Stimulated activated CD4-positive, alpha-beta T cell treated with anti-CD3 and anti-CD28 coated beads, Interleukin-15, amount 100 ng/mL, for 48 hours (primary cell): ENCODE results near the gene NBEAL1.
"Not testable (repeated sequence)": the region's sequence is repeated elsewhere in the genome, so short reads cannot be mapped to it uniquely, and the experiment has no call there.

Experiments used
- DNase-seq, 2 donors: peaks; one replicate each; pipeline ENCODE4 v3.0.0-alpha.2; 2020; ENCODE audit warnings: low read depth in 2 of 2

The NBEAL1 gene

DNA sequence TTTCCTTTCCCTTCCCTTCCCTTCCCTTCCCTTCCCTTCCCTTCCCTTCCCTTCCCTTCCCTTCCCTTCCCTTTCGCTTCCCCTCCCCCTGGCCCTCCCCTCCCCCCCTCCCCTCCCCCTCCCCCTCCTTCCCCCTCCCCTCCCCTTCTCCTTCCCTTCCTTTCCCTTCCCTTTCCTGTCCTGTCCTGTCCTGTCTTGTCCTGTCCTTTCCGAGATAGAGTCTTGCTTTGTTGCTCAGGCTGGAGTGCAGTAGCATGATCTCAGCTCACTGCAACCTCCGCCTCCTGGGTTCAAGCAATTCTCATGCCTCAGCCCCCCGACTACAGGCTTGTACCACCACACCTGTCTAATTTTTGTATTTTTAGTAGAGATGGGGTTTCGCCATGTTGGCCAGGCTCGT, 24.5 kb downstream of the NBEAL1 start:
- not testable (repeated sequence) for DNase-seq

DNA sequence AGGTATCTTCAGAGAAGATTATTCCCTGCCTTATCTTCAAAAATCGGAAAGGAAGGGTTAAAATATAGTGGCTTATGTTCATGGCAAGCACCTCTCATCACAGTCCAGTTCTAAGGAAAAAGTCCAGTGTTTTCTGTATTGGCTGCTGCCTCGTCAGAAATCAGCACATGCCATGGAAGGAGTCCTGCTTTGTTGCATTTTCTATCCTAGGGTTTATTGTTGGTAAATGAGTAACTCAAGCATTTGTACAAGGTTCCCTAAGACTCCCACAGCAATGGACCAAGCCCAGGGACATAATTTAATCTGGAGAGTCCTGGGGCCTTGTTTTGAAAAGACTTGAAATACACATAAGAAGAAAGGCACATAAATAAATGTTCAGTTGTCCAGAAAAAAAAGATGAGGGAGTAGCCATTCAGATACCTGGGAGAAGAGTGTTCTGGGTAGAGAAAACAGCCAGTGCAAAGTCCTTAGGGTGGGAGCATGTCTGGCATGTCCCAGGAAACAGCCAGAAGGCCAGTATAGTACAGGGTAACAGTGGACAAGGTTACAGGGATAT, 26.4 kb downstream of the NBEAL1 start:
- DNase-seq: no peak

DNA sequence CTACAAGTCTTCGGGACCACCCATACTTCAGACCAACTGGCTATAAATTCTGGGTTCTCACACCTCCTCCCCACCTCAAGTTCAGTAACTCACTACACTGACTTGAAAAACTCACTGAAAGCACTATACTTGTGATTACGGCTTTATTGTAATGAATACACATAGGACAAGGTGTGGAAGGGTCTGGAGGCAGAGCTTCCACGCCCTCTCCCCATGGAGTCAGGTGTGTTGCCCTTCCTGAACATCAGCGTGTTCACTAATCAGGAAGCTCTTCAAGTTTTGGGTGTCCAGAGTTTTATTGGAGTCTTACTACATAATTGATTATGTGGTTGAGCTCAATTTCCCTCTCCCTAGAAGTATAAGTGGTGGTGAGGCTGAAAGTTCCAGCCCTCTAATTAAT, 27.5 kb downstream of the NBEAL1 start:
- DNase-seq: no peak

DNA sequence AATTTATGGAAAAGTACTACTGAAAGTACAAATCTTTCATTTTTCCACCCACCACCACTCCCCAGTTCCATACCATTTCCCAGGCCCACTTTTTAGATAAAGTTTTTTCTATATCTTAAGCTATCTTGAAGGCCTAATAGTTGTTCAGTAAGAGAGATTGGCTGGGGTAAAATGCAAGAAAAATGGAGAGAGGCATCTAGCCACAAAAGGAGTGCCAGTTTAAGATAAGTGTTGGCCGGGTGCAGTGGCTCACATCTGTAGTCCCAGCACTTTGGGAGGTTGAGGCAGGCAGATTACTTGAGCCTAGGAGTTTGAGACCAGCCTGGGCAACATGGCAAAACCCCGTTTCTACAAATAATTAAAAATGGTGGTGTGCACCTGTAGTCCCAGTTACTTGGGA, 28.6 kb downstream of the NBEAL1 start:
- no peak for DNase-seq

DNA sequence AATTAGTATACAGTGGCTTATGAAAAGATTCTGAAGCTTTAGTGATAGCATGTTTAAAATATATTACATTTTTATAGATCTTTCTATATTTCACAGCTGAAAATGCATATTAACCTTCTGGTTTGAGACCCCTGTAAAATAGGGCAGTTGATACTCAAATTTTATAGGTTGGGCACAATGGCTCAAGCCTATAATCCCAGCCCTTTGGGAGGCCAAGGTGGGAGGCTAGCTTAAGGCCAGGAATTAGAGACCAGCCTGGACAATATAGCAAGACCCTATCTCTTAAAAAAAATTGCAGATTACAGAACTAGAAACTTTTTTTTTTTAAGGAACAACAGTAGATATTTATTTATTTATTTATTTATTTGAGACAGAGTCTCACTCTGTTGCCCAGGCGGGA, 31.2 kb downstream of the NBEAL1 start:
- DNase-seq: no peak

DNA sequence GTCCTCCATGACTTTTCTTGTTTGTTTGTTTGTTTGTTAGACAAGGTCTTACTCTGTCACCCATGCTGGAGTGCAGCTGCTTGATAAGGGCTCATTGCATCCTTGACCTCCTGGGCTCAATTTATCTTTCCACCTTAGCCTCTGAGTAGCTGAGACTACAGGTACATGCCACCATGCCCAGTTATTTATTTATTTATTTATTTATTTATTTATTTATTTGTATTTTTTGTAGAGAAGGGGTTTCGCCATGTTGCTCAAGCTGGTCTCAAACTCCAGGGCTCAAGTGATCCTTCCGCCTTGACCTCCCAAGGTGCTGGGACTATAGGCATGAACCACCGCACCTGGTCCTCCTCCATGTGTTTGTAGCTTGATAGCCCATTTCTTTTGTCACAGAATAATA, 37.9 kb downstream of the NBEAL1 start:
- no peak for DNase-seq

DNA sequence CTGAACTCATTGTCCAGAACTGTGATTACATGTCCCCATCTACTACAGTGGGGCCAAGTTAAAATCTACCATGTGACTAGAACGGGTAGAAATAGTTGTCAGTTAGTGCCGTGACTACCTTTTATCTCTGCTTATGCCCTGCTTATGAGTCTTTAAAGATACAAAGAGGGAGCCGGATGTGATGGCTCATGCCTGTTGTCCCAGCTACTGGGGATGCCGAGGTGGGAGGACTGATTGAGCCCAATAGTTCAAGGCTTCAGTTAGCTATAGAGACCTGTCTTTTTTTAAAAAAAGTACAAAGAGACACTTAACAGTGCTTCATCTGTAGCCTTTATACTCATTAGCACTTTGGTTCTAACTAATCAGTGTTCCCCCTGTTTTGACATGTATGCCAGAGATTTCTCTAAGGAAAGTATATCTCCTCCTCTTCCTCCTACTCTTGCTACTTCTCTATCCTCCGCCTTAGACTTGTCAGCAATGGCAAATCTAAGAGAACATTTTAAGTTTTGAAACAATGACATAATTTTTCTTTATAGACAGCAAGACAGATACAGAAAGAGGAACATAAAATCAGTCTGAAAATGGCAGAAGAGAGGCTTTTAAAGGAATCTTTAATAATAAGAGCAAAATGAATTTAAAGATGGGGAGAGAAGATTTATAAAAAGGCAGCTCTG, 45.0 kb downstream of the NBEAL1 start:
- no peak for DNase-seq

DNA sequence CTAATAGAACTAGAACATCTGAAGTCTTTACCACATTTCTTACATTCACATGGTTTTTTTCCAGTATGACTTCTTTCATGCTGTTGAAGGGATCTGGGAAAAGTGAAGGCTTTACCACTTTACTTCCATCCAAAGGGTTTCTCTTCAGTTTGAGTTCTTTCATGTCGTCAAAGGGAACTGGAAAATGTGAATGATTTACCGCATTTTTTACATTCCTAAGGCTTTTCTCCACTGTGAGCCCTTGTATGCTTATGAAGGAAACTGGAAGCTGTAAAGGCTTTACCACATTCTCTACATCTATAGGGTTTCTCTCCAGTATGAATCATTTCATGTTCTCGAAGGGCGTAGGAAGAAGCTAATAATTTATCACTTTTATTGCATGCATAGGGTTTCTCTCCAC, 46.7 kb downstream of the NBEAL1 start:
- no peak for DNase-seq

DNA sequence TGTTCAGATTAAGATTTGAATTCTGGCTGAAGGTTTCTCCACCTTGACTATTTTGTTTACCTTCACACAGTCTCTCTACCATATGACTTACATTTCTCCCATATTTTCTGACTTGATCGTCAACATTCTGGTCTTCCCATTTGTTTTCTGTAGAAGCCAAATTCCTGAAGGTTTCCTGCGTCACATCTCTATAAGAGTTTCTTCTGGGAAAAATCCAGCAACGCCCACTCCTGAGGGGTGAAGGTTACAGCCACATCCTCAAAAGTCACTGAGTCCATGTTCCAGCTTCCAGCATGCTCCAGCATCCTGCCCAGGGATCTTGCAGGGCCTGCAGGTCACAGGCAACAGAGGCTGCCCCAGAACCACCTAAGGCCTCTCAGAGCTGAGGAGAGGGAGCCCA, 47.5 kb downstream of the NBEAL1 start:
- DNase-seq: no peak

DNA sequence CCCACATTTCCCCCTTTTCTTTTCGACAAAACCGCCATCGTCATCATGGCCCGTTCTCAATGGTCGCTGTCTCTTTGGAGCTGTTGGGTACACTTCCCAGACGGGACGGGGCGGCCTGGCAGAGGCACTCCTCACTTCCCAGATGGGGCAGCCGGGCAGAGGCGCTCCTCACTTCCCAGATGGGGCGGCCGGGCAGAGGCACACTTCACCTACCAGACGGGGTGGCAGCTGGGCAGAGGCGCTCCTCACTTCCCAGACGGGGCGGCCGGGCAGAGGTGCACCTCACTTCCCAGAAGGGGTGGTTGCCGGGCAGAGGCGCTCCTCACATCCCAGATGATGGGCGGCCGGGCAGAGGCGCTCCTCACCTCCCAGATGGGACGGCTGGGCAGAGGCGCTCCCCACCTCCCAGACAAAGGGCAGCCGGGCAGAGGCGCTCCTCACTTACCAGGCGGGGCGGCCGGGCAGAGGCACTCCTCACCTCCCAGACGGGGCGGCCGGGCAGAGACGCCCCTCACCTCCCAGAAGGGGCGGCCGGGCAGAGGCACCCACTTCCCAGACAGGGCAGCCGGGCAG, 51.9 kb downstream of the NBEAL1 start:
- DNase-seq: not testable (repeated sequence)

DNA sequence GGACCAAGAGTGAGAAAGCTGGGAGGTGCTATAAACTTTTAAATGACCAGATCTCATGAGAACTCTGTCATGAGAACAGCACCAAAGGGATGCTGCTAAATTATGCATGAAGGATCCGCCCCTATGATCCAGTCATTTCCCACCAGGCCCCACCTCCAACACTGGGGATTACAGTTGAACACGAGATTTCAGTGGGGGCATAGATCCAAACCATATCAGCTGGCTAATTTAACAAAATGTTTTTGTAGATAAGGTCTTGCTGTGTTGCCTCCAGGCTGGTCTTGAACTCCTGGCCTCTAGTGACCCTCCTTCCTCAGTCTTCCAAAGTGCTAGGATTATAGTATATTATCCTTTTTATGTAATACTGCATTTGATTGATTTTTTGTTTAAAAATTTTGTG, 56.0 kb downstream of the NBEAL1 start:
- DNase-seq: no peak

DNA sequence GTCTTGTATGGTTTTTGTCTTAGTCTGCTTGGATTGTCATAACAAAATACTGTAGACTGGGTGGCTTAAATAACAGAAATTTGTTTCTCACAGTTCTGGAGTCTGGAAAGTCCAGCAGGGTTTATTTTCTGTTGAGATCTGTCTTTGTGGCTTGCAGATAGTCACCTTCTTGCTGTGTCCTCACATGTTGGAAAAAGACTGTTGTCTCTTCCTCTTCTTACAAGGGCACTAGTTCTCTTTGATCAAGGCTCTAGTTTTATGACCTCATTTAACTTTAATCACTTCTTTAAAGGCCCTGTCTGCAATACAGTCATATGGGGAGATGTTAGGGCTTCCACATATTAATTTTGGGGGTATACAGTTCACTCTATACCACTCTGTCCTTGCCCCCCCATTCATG, 56.5 kb downstream of the NBEAL1 start:
- DNase-seq: no peak

DNA sequence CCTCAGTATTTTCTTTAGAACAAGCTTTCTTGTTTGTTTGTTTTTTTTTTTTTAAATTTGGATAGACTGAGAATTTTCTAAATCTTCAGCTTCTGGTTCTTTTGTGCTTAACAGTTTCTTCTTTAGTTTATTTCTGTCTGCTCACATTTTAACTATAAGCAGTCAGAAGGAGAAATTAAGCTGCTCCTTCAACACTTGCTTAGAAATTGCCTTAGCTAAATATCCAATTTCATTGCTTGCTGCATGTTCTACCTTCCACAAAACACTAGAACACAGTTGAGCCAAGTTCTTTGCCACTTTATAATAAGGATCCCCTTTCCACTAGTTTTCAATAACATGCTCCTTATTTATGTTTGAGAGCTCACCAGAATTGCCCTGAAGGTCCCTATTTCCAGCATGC, 57.7 kb downstream of the NBEAL1 start:
- DNase-seq: no peak

DNA sequence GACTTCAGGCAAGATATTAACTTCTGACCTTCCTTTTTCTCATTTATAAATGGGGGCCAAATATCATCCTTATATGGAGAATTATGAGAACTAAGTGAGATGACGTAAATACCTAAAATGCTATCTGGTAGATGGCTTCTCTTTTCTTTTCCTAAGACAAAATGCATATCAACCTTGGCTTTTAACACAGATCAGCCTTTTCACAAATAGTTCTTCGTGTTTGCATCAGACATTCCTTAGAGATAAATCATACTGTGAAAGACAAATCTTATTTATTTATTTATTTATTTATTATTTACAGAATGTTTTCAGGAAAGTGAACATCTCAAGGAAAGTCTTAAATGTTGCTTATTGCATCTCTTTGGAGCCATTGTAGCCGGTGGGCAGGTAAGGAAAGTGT, 62.8 kb downstream of the NBEAL1 start:
- no peak for DNase-seq

DNA sequence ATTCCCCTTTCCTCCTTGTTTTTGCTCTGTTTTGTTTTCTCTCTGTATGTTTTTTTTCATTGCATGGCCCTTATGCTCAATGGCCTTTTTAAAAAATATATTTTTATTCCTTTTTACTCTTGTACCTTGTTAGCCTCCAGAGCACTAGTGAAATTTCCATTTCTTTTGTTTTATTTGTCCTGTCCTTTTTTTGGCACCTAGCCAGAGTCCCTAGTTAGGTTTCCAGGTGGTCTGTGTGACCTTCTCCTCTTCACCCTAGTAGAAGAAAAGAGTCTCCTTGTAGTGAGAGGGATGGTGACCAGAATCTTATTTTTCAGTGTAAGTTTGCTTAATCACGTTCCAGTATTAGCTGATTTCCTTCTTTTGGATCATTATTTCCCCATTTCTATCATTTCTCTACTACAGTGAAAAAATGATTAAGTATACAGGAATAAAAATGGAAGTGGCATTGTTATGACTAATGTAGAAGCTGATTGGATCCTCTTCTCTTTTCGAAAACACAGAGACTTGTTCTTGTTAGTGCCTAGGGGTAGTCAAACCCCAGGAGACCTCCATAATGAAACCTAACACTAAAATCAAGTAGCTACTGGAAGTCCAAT, 65.9 kb downstream of the NBEAL1 start:
- no peak for DNase-seq

DNA sequence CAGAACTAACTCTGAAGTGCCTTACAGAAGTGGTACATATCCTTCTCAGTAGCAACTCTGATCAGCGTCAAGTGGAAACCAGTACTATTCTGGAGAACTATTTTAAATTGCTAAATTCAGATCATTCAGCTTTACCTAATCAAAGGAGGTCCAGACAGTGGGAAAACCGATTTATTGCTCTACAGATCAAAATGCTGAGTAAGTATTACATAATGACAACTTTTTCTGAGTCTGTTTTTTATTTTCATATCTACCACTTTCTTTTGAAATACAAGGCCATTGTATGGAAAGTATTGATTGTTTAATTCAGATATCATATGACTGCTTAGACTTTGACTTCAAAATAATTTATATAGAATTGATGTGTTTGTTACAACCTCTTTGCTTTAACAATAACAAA, 68.7 kb downstream of the NBEAL1 start:
- no peak for DNase-seq

DNA sequence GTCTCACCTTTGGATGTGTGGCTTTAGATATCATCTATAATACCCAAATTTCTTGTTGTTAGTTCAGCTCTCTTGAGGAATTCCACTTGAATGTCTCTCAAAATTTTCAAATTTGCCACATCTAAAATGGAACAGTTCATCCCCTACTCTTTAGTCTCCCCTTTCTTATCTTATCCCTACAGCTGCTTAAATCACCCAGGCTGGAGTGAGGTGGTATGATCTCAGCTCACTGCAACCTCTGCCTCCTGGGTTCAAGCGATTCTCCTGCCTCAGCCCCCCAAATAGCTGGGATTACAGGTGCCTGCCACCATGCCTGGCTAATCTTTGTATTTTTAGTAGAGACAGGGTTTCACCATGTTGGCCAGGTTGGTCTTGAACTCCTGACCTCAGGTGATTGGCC, 71.7 kb downstream of the NBEAL1 start:
- not testable (repeated sequence) for DNase-seq

DNA sequence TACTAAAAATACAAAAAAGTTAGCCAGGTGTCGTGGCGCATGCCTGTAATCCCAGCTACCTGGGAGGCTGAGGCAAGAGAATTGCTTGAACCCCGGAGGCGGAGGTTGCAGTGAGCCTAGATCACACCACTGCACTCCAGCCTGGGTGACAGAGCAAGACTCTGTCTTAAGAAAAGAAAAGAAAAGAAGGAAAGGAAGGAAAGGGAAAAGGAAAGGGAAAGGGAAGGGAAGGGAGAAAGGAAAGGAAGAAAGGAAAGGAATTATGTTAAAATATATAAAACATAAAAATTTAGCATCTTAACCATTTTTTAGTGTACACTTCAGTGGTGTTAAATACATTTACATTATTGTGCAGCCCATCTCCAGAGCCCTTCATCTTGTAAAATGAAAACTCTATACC, 76.0 kb downstream of the NBEAL1 start:
- DNase-seq: not testable (repeated sequence)

DNA sequence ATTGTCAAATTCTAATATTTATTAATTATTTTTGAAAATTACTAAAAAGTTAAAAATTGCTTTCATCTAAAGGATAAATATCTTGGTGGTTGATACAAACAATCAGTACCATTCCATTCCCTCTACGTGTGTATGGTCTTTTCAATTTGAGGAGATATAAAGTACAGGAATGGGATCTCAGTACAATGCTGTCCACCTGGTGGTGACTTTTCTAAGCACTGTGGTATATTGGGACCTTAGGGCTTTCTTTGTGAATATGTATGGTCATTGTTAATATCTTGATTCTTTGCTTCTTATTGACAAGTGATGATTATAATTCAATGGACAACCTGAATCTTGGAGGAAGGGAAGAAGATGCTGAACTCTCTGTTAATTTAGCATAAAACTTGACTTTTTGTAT, 83.1 kb downstream of the NBEAL1 start:
- no peak for DNase-seq

DNA sequence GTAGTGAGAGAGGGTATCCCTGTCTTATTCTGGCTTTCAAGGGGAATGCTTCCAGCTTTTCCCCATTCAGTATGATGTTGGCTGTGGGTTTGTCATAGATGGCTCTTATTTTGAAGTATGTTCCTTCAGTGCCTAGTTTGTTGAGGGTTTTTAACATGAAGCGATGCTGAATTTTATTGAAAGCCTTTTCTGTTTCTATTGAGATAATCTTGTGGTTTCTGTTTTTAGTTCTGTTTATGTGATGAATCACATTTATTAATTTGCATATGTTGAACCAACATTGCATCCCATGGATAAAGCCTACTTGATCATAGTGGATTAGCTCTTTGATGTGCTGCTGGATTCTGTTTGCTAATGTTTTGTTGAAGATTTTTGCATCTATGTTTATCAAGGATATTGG, 87.7 kb downstream of the NBEAL1 start:
- DNase-seq: not testable (repeated sequence)

DNA sequence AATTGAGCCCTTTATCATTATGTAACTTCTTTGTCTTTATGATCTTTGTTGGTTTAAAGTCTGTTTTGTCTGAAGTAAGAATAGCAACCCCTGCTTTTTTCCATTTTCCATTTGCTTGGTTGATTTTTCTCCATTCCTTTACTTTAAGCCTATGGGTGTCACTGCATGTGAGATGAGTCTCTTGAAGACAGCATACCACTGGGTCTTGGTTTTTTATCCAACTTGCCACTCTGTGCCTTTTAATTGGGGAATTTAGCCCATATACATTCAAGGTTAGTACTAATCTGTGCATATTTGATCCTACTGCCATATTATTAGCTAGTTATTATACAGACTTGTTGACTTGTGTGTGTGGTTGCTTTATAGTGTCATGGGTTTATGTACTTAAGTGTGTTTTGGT, 89.6 kb downstream of the NBEAL1 start:
- DNase-seq: no peak

DNA sequence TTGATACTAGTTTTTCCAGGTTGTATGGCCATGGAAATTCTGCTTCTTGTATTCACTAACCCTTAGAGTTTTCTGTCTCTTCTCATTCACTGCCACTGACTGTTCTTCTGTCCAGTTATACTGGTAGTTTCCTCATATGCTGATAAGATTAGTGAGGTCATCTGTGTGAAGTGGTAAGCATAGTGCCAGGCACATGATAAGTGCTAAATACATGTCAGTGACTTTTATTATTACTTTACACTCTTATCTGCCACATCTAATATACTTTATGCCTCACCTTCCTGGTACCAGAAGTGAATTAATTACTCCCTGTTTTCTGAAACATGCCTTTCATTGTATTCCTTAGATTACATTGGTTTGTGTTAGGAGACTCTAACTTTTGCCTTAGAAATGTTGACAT, 91.3 kb downstream of the NBEAL1 start:
- DNase-seq: no peak

DNA sequence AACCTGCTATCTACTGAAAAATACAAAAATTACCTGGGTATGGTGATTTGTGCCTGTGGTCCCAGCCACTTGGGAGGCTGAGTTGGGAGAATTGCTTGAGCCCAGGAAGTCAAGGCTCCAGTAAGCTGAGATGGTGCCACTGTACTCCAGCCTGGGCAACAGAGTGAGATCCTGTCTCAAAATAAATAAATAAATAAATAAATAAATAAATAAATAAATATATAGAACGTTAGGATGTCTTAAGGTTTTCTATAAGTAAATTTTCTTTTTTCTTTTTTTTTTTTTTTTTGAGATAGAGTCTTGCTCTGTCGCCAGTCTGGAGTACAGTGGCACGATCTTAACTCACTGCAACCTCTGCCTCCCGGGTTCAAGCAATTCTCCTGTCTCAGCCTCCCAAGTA, 95.8 kb downstream of the NBEAL1 start:
- not testable (repeated sequence) for DNase-seq
